Stimulated activated CD4-positive, alpha-beta T cell treated with anti-CD3 and anti-CD28 coated beads, Interleukin-2, amount 100 ng/mL, for 24 hours (primary cell): ENCODE results near the gene SV2C.
"Not testable (repeated sequence)": the region's sequence is repeated elsewhere in the genome, so short reads cannot be mapped to it uniquely, and the experiment has no call there.

Experiments
- DNase-seq, 2 donors: peaks; one replicate each; pipeline ENCODE4 v3.0.0-alpha.2; 2020

The SV2C gene, protein sequence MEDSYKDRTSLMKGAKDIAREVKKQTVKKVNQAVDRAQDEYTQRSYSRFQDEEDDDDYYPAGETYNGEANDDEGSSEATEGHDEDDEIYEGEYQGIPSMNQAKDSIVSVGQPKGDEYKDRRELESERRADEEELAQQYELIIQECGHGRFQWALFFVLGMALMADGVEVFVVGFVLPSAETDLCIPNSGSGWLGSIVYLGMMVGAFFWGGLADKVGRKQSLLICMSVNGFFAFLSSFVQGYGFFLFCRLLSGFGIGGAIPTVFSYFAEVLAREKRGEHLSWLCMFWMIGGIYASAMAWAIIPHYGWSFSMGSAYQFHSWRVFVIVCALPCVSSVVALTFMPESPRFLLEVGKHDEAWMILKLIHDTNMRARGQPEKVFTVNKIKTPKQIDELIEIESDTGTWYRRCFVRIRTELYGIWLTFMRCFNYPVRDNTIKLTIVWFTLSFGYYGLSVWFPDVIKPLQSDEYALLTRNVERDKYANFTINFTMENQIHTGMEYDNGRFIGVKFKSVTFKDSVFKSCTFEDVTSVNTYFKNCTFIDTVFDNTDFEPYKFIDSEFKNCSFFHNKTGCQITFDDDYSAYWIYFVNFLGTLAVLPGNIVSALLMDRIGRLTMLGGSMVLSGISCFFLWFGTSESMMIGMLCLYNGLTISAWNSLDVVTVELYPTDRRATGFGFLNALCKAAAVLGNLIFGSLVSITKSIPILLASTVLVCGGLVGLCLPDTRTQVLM

DNA sequence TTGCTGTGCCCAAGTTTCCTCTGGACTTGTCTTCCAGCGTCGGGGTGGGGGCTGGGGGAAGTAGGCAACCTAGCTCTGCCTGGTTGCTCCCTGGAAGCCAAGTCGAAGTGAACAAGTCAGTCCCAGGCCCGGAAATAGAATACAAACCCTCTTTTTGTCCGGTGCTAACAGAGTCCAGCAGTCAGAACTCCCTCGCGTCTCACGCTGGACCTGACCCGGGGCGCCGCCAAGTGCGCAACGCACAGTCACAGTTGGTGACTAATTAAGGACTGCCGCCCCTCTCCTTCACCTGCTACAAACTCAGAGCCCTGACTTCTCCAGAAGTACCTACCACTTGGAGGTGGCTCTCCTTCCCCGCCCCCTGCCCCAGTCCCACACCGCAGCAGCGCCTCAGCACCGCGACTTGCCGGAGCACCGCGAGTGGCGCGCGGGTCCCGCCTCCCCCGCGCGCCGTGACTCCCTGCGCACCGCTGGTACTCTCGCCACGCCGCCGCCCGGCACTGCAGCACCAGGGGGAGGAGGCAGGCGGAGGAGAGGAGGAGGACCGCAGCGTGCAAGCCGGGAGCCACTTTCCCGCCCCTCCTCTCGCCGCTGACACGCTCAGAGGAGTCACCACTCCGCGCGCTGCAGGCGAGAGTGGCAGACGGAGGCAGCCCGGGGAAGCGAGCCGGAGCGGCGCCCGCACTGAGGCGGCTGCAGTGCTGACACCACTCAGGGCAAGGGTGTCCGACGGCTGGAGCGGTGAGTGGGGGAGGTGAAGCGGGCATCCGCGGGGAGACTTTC is at the start of gene SV2C:
TSS of gene SV2C (plus strand) at position 612 of the 783 bp plus-strand sequence. CDS start 48,368 bp downstream, outside the sequence.
- peak; percentile 53 to 56 for DNase-seq

DNA sequence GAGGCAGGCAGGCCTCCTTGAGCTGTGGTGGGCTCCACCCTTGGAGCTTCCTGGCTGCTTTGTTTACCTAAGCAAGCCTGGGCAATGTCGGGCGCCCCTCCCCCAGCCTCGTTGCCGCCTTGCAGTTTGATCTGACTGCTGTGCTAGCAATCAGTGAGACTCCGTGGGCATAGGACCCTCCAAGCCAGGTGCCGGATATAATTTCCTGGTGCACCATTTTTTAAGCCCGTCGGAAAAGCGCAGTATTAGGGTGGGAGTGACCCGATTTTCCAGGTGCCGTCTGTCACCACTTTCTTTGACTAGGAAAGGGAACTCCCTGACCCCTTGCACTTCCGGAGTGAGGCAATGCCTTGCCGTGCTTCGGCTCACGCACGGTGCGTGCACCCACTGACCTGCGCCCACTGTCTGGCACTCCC is 45.4 kb upstream of the SV2C start:
- DNase-seq: not testable (repeated sequence)

GRCh38 chr5:76038212-76038611 is 45.0 kb upstream of the SV2C start:
- DNase-seq: no peak

DNA sequence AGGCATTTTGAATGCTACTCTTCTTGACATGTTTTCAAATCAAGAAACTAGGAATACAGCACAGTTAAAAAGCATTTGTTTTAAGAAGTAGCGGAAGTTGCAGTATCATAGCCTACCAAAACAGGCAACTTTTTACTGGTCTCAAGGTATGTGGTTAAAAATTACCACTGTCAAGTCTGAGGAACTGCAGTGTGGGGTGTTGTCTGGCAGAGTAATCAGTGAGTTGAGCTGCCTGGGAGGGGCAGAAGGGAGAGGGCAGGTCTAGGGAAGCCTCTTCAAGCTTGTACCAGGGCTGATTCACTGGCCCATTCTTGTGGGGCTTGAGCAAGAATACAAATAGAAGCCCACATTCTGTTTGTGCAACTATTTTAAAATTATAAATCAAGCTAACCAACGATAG is 42.4 kb upstream of the SV2C start:
- no peak for DNase-seq

DNA sequence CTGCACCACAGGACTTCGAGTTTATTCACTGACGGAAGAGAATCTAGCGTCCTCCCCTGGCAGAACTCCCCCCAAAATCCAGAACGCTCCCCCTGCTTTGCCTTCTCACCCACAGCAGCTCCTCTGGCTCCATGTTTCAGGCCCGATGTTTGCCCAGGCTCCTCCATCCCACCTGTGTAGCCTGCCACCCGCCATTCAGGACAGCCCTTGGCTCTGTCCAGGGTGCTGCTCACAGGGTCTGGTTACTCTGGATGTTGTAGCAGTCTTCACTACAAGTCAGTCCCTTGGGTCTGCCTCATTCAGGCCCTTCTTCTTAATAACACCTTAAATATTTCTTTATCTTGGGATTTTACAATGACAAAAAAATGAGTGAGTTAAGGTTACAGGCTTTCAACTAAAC is 41.3 kb upstream of the SV2C start:
- no peak for DNase-seq

- no peak for DNase-seq
Measured at GRCh38 chr5:76046741-76047140, 36.4 kb upstream of the SV2C start.

DNA sequence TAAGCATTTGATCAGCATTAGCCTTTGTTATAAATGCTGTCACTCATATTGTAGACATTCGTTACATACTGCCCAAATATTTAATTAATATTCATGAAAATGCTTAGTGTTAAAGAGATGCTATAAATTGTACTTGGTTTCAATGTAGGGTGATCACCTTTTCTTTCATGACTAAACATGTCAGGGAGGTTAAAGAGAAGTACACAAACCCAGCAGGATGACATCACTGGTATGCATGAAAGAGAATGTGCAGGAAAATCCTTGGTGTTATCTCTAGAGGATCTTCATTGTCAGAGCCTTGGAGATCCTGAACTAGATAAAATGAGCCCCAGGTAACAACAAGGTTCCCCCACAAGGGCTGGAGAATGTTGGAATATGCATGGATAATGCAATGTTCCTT is 33.0 kb upstream of the SV2C start:
- DNase-seq: no peak

DNA sequence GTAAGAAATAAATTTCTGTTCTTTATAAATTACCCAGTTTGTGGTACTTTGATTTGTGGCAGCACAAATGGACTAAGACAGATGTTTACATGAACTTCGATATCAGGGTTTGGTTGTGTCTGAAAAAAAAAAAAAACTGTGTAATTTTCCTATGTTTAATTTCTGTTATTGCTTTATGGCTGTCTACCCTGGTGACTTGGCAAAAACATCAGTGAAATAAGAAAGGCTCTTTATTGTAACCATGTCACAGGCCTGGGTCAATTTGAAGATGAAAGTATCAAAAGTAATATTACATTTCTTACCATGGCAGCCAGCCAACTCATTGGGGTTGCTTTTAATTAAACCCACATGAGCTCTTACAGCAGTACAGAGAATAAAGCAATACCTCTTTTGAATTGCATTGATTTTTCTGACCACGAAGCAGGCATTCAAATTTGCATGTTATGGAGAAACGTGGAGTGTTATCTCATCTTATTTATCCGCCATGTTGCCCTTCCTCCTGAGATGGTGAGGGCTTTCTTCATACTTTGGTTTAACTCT is 20.6 kb upstream of the SV2C start:
- no peak for DNase-seq

GRCh38 chr5:76065258-76065657 is 17.9 kb upstream of the SV2C start:
- DNase-seq: no peak

- DNase-seq: no peak
Measured at GRCh38 chr5:76069061-76069735, 14.0 kb upstream of the SV2C start.

- DNase-seq: peak in 1 of 2 donors; percentile 9
Measured at GRCh38 chr5:76074487-76075065, 8.6 kb upstream of the SV2C start.

DNA sequence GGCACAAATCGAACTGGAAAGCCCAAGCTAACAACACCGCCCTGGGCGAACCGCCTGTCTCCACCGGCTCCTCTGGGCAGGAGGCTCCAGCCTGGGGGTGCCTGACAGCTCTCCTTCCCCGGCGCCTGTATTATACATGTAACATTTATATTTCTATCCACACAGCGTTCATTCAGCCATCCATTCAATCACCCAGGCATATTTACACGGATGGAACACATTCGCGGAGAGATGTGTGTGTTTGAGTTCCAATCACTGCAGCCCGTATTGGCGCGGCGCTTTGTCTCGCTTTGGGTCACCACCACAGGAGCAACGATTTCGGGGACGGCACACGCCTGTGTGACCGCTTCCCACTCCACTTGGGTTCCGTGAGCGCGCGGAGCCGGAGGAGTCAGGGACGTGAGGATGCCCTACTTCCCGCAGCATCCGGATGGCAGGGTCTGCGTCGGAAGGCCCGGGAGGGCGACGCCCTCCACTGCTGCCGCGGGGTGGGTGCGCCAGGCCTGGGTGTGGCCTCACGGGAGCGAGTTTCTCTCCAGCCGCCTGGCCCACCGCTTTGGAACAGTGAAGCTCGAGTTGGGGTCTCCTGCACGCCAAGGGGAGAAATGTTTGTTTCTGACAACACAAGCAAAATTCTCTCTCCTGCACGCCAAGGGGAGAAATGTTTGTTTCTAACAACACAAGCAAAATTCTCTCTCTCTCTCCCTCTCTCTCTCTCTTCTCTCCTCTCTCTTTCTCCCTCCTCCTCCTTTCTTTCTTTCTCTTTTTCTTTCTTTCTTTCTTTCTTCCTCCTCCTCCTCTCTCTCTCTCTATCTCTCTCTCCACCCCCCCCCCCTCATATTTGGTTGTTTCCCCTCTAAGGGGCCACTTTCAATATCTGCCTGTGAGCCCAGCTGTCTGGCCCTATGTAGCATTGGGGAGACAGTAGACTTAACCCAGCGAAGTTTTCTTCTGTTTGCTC is 1.1 kb upstream of the SV2C start:
- DNase-seq: peak in 1 of 2 donors; percentile 4

- peak; percentile 18 to 28 for DNase-seq
Measured at GRCh38 chr5:76083555-76084495, 642 bp downstream of the SV2C start.

- DNase-seq: peak in 1 of 2 donors; percentile 13
Measured at GRCh38 chr5:76084496-76085242, 1.5 kb downstream of the SV2C start.

- DNase-seq: no peak
Measured at GRCh38 chr5:76085243-76085579, 2.0 kb downstream of the SV2C start.

GRCh38 chr5:76086095-76086494 is 2.9 kb downstream of the SV2C start:
- DNase-seq: no peak

- DNase-seq: not testable (repeated sequence)
Measured at GRCh38 chr5:76089156-76089555, 6.0 kb downstream of the SV2C start.

- no peak for DNase-seq
Measured at GRCh38 chr5:76091351-76091750, 8.2 kb downstream of the SV2C start.

DNA sequence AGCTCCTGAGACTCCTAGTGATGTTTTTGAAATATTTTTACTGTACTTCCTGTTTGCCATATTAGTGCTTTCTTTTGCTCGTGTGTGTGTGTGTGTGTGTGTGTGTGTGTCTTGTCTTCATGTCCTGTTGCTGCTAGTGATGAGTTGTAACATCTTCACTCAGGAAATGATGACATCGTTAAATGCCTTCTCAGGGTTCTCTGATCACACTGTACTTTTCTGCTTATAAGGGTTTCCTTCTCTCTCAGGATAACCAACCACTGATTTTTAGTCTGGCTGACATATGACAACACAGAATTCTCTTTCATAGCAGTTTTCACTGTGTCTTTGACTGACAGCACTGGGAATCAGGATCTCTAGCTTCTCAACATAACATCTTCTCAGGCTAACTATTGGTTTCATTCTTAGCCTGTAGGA is 16.1 kb downstream of the SV2C start:
- DNase-seq: peak in 1 of 2 donors; percentile 5
